ENCODE results near the gene MT1G.

- TF ChIP-seq CTCF (IDR thresholded peaks at IDR 0.05): no peak
- no peak for TF ChIP-seq POLR2A (IDR thresholded peaks at IDR 0.05)
These were observed 47.4 kb downstream of the MT1G start for GRCh38 chr16:56620339-56620897.
